Nephron (organoid): ENCODE data around the gene ZW10.
"Not testable (repeated sequence)": the region's sequence is repeated elsewhere in the genome, so short reads cannot be mapped to it uniquely, and the experiment has no call there.

Experiments
- H3K27ac Mint-ChIP-seq, 3 experiments: 2 replicates each; pipeline ENCODE4 v1.8.0; 2020; ENCODE audit warnings: mixed read lengths in 3 of 3, mild to moderate bottlenecking in 2 of 3, moderate library complexity in 1 of 3
- H3K27me3 Mint-ChIP-seq: 2 replicates; pipeline ENCODE4 v1.8.0; 2021; ENCODE audit warnings: low read depth, mild to moderate bottlenecking, moderate library complexity, mixed read lengths
- H3K36me3 Mint-ChIP-seq: 2 replicates; pipeline ENCODE4 v1.8.0; 2020; ENCODE audit warnings: low read depth, mixed read lengths
- H3K4me1 Mint-ChIP-seq: 2 replicates; pipeline ENCODE4 v1.8.0; 2020; ENCODE audit warnings: mixed read lengths
- H3K4me3 Mint-ChIP-seq, 3 experiments: 2 replicates each; pipeline ENCODE4 v1.8.0; 2020; ENCODE audit warnings: mild to moderate bottlenecking in 3 of 3, mixed read lengths in 3 of 3, moderate library complexity in 2 of 3
- H3K9me3 Mint-ChIP-seq: 2 replicates; pipeline ENCODE4 v1.8.0; 2020; ENCODE audit warnings: mixed read lengths
- TF ChIP-seq, protein P1 (sequence below), 3 experiments: fragments of 200-600 bp; sonication (generic); IDR thresholded peaks; one replicate each; pipeline ENCODE4 v1.5.0; 2021; ENCODE audit warnings: antibody characterized with exemption in 3 of 3; ENCODE audit not compliant: unreplicated experiment in 3 of 3

The ZW10 gene

DNA sequence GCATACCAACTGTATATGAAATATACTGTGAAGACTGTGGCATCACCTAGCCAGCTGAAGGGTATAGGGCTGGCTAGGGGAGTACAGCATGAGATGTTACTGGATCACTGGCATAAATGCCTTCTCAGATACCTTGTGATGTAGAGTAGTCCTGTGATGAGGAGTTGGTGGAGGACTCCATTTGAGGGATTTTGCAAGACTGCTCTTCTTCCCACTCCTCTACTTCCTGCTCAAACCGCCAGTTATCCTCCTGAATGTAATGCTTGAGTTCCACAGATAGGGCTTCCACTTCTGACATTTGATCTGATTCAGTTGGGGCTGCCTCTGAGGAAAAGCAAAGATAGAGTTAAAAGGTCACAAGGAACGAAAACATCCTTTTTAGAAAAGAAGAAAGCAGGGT lies 35.4 kb upstream of the ZW10 start:
- Mint-ChIP-seq H3K36me3 (peaks cover 71% of the 10 kb centered on the region), H3K9me3 (no peaks in the 10 kb centered on the region), H3K27me3 (no peaks in the 10 kb centered on the region), H3K4me1 (no peaks in the 10 kb centered on the region), H3K4me3 (no peak overlapping the region), H3K27ac (no peak overlapping the region)
- TF ChIP-seq, protein P1, sequence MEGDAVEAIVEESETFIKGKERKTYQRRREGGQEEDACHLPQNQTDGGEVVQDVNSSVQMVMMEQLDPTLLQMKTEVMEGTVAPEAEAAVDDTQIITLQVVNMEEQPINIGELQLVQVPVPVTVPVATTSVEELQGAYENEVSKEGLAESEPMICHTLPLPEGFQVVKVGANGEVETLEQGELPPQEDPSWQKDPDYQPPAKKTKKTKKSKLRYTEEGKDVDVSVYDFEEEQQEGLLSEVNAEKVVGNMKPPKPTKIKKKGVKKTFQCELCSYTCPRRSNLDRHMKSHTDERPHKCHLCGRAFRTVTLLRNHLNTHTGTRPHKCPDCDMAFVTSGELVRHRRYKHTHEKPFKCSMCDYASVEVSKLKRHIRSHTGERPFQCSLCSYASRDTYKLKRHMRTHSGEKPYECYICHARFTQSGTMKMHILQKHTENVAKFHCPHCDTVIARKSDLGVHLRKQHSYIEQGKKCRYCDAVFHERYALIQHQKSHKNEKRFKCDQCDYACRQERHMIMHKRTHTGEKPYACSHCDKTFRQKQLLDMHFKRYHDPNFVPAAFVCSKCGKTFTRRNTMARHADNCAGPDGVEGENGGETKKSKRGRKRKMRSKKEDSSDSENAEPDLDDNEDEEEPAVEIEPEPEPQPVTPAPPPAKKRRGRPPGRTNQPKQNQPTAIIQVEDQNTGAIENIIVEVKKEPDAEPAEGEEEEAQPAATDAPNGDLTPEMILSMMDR (IDR thresholded peaks at IDR 0.05; ENCODE audit: unreplicated experiment in 3 of 3) = no peak

- no peak overlapping the region for H3K27ac Mint-ChIP-seq
- H3K4me1 Mint-ChIP-seq = no peaks in the 10 kb centered on the region
- H3K27me3 Mint-ChIP-seq = no peaks in the 10 kb centered on the region
- H3K4me3 Mint-ChIP-seq = no peak overlapping the region
- H3K36me3 Mint-ChIP-seq = peaks cover 69% of the 10 kb centered on the region
- TF ChIP-seq, protein P1 (IDR thresholded peaks at IDR 0.05; ENCODE audit: unreplicated experiment in 3 of 3) = peak; percentile 10 to 43 (median 20)
- no peaks in the 10 kb centered on the region for H3K9me3 Mint-ChIP-seq
Measured at GRCh38 chr11:113806406-113806805, 32.9 kb upstream of the ZW10 start.

GRCh38 chr11:113805640-113806039 lies 32.1 kb upstream of the ZW10 start:
- Mint-ChIP-seq H3K27me3 (no peaks in the 10 kb centered on the region), H3K4me1 (no peaks in the 10 kb centered on the region), H3K4me3 (no peak overlapping the region), H3K9me3 (no peaks in the 10 kb centered on the region), H3K36me3 (peaks cover 72% of the 10 kb centered on the region), H3K27ac (no peak overlapping the region)
- TF ChIP-seq, protein P1 (IDR thresholded peaks at IDR 0.05; ENCODE audit: unreplicated experiment in 3 of 3) = no peak

DNA sequence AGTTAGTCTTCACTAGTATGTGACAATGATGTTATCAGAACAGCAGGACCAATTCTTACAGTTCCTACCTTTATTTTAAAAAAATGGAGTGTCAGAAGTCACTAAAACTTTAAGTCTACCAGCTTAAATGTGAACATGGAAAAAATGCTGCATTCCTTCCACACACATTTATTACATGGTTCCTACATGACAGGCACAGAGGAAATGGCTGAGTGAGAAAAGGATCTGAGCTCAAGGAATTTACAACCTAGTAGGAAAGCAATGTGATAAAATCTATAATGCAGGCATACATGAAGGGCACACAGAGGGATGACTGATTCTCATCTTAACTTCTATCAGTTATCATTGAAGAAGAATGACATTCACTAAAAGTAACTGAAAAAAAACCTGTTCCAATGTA lies 29.1 kb upstream of the ZW10 start:
- no peaks in the 10 kb centered on the region for H3K4me1 Mint-ChIP-seq
- no peaks in the 10 kb centered on the region for H3K9me3 Mint-ChIP-seq
- H3K27ac Mint-ChIP-seq = no peak overlapping the region
- peaks cover 64% of the 10 kb centered on the region for H3K36me3 Mint-ChIP-seq
- H3K27me3 Mint-ChIP-seq = no peaks in the 10 kb centered on the region
- no peak overlapping the region for H3K4me3 Mint-ChIP-seq
- TF ChIP-seq, protein P1 (IDR thresholded peaks at IDR 0.05; ENCODE audit: unreplicated experiment in 3 of 3) = no peak

- no peaks in the 10 kb centered on the region for H3K4me1 Mint-ChIP-seq
- H3K4me3 Mint-ChIP-seq = no peak overlapping the region
- no peaks in the 10 kb centered on the region for H3K9me3 Mint-ChIP-seq
- TF ChIP-seq, protein P1 (IDR thresholded peaks at IDR 0.05; ENCODE audit: unreplicated experiment in 3 of 3) = peak; percentile 52 to 55 (median 55)
- no peak overlapping the region for H3K27ac Mint-ChIP-seq
- H3K36me3 Mint-ChIP-seq = peaks cover 45% of the 10 kb centered on the region
- no peaks in the 10 kb centered on the region for H3K27me3 Mint-ChIP-seq
Measured at GRCh38 chr11:113796663-113797259, 23.3 kb upstream of the ZW10 start.

DNA sequence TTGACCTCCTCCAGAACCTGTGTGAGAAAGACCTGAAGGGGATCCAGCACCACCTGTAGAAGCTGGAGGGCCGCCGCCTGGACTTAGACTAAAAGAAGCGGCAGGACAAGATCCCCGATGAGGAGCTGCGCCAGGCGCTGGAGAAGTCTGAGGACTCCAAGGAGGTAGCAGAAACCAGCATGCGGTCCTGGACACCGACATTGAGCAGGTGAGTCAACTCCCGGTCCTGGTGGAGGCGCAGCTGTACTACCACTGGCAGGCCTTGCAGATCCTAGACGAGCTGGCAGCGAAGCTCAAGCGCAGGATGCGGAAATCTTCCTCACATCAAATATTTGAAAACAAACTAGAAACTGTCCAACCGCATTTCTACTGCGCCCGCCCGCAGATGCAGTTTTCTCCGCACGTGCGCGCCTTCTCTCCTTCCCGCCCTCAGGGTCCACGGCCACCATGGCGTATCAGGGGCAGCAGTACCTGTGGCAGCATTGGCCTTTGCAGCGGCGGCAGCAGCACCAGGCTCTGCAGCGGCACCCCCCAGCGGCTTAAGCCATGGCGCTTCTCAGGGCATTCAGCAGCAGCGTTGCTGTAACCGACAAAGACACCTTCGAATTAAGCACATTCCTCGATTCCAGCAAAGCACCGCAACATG lies 16.3 kb upstream of the ZW10 start:
- no peaks in the 10 kb centered on the region for H3K9me3 Mint-ChIP-seq
- TF ChIP-seq, protein P1 (IDR thresholded peaks at IDR 0.05; ENCODE audit: unreplicated experiment in 3 of 3) = no peak
- no peak overlapping the region for H3K27ac Mint-ChIP-seq
- H3K36me3 Mint-ChIP-seq = no peaks in the 10 kb centered on the region
- no peaks in the 10 kb centered on the region for H3K4me1 Mint-ChIP-seq
- no peak overlapping the region for H3K4me3 Mint-ChIP-seq
- H3K27me3 Mint-ChIP-seq = peaks cover 14% of the 10 kb centered on the region

GRCh38 chr11:113789016-113789415 lies 15.5 kb upstream of the ZW10 start:
- H3K4me1 Mint-ChIP-seq, H3K27ac Mint-ChIP-seq, H3K4me3 Mint-ChIP-seq, H3K9me3 Mint-ChIP-seq, H3K36me3 Mint-ChIP-seq: not testable (repeated sequence)
- peaks cover 17% of the 10 kb centered on the region for H3K27me3 Mint-ChIP-seq
